Mesenchymal stem cell (in vitro differentiated cells and primary cell): ENCODE results near the gene SP2.

Experiments used
- DNase-seq: peaks from one replicate; pipeline ENCODE4 v3.0.0-alpha.2; 2013
- H2AFZ ChIP-seq: one replicate; pipeline ENCODE4 v1.6.1; 2013; ENCODE audit warnings: low read depth, mild to moderate bottlenecking, control low read depth, inconsistent platforms, low read length, moderate library complexity
- H2AK5ac ChIP-seq: 2 replicates; pipeline ENCODE4 v1.6.1; 2013; ENCODE audit warnings: low read length, moderate library complexity, mild to moderate bottlenecking, inconsistent platforms; ENCODE audit not compliant: severe bottlenecking
- H2BK120ac ChIP-seq: one replicate; pipeline ENCODE4 v1.6.1; 2013; ENCODE audit warnings: low read depth, mild to moderate bottlenecking, inconsistent platforms, low read length, moderate library complexity
- H2BK12ac ChIP-seq, 2 experiments: one replicate each; pipeline ENCODE4 v1.6.1; 2013; ENCODE audit warnings: inconsistent platforms in 2 of 2, low read length in 2 of 2, mild to moderate bottlenecking in 2 of 2, moderate library complexity in 2 of 2, control low read depth in 1 of 2
- H2BK15ac ChIP-seq: one replicate; pipeline ENCODE4 v1.6.1; 2013; ENCODE audit warnings: mild to moderate bottlenecking, low read depth, inconsistent platforms; ENCODE audit not compliant: poor library complexity, severe bottlenecking
- H2BK5ac ChIP-seq: 2 replicates; pipeline ENCODE4 v1.6.1; 2013; ENCODE audit warnings: low read depth, mild to moderate bottlenecking, low read length, control low read depth, inconsistent platforms; ENCODE audit not compliant: poor library complexity, severe bottlenecking
- H3K14ac ChIP-seq, 2 experiments: one replicate each; pipeline ENCODE4 v1.6.1; 2013; ENCODE audit warnings: inconsistent platforms in 2 of 2, low read length in 2 of 2, control low read depth in 1 of 2, mild to moderate bottlenecking in 1 of 2, moderate library complexity in 1 of 2
- H3K18ac ChIP-seq, 2 experiments: one replicate each; pipeline ENCODE4 v1.6.1; 2013; ENCODE audit warnings: inconsistent platforms in 2 of 2, low read length in 2 of 2, control low read depth in 1 of 2, low read depth in 1 of 2, mild to moderate bottlenecking in 1 of 2
- H3K23ac ChIP-seq, 2 experiments: one replicate each; pipeline ENCODE4 v1.6.1; 2013; ENCODE audit warnings: inconsistent platforms in 2 of 2, low read length in 2 of 2, mild to moderate bottlenecking in 2 of 2, moderate library complexity in 2 of 2, control low read depth in 1 of 2
- H3K27ac ChIP-seq: 2 replicates; pipeline ENCODE4 v1.5.1; 2013; ENCODE audit warnings: mild to moderate bottlenecking, moderate library complexity, low read length, control low read depth, inconsistent platforms; ENCODE audit not compliant: poor library complexity, severe bottlenecking
- H3K27me3 ChIP-seq, 2 experiments: 2 replicates each; pipeline versions ENCODE4 v1.6.1 to v1.7.0; 2013; ENCODE audit warnings: low read length in 2 of 2, mild to moderate bottlenecking in 2 of 2, moderate library complexity in 2 of 2, control low read depth in 1 of 2, inconsistent platforms in 1 of 2; ENCODE audit not compliant: control insufficient read depth in 1 of 2, insufficient read depth in 1 of 2
- H3K36me3 ChIP-seq, 2 experiments: 2 replicates each; pipeline versions ENCODE4 v1.6.1 to v1.7.0; 2013; ENCODE audit warnings: low read length in 2 of 2, control low read depth in 1 of 2, inconsistent platforms in 1 of 2, low read depth in 1 of 2, mild to moderate bottlenecking in 1 of 2; ENCODE audit not compliant: insufficient read depth in 2 of 2, control insufficient read depth in 1 of 2
- H3K4ac ChIP-seq, 2 experiments: one replicate each; pipeline ENCODE4 v1.6.1; 2013; ENCODE audit warnings: inconsistent platforms in 2 of 2, low read length in 2 of 2, mild to moderate bottlenecking in 2 of 2, moderate library complexity in 2 of 2, control low read depth in 1 of 2, low read depth in 1 of 2
- H3K4me1 ChIP-seq: 2 replicates; pipeline ENCODE4 v1.6.1; 2013; ENCODE audit warnings: low read depth, low read length, control low read depth; ENCODE audit not compliant: control insufficient read depth, insufficient read depth
- H3K4me2 ChIP-seq: 2 replicates; pipeline ENCODE4 v1.6.1; 2013; ENCODE audit warnings: low read length, mild to moderate bottlenecking, inconsistent platforms; ENCODE audit not compliant: poor library complexity, severe bottlenecking
- H3K4me3 ChIP-seq, 2 experiments: 2 replicates each; pipeline versions ENCODE4 v1.5.1 to v1.7.0; 2013; ENCODE audit warnings: low read length in 2 of 2, mild to moderate bottlenecking in 2 of 2, control low read depth in 1 of 2, low read depth in 1 of 2; ENCODE audit not compliant: insufficient read depth in 1 of 2
- H3K79me1 ChIP-seq: replicated peaks from 2 replicates; pipeline ENCODE4 v1.6.1; 2013; ENCODE audit warnings: mild to moderate bottlenecking, control low read depth, low read length, inconsistent platforms; ENCODE audit not compliant: poor library complexity, severe bottlenecking
- H3K9ac ChIP-seq: 2 replicates; pipeline ENCODE4 v1.7.0; 2013; ENCODE audit warnings: mild to moderate bottlenecking, low read length, moderate library complexity
- H3K9me3 ChIP-seq: 2 replicates; pipeline ENCODE4 v1.7.0; 2013; ENCODE audit warnings: mild to moderate bottlenecking, low read length; ENCODE audit not compliant: control insufficient read depth
- H4K8ac ChIP-seq: one replicate; pipeline ENCODE4 v1.6.1; 2013; ENCODE audit warnings: inconsistent platforms, mild to moderate bottlenecking, low read length, moderate library complexity
- H4K91ac ChIP-seq: one replicate; pipeline ENCODE4 v1.6.1; 2013; ENCODE audit warnings: mild to moderate bottlenecking, low read length, inconsistent platforms
- WGBS: methylation state at CpG from one replicate; pipeline ENCODE4 v1.1.7; 2013; ENCODE audit warnings: mixed read lengths; 5-methylcytosine and 5-hydroxymethylcytosine counted together

The SP2 gene

GRCh38 chr17:47927821-47928400 is 31.9 kb downstream of the SP2 start:
- WGBS = 98% methylated on average over 18 of the region's 20 CpGs
- Histone ChIP-seq H3K79me1 (no peaks in the 10 kb centered on the region), H4K8ac (no peak overlapping the region)

GRCh38 chr17:47928415-47928814 is 32.4 kb downstream of the SP2 start:
- Histone ChIP-seq H3K14ac (no peak overlapping the region), H3K9me3 (no peaks in the 10 kb centered on the region), H3K4me1 (no peaks in the 10 kb centered on the region), H2BK120ac (no peak overlapping the region), H2BK12ac (no peak overlapping the region), H3K23ac (no peak overlapping the region), H3K9ac (no peak overlapping the region), H3K18ac (no peak overlapping the region), H2BK5ac (no peak overlapping the region), H3K4me2 (no peak overlapping the region), H3K27ac (no peak overlapping the region), H3K36me3 (peaks cover 40 to 47% of the 10 kb centered on the region in 2 experiments), H3K4ac (no peak overlapping the region), H3K27me3 (no peaks in the 10 kb centered on the region), H4K8ac (no peak overlapping the region), H2BK15ac (no peak overlapping the region), H2AFZ (no peak overlapping the region), H4K91ac (no peak overlapping the region), H3K79me1 (no peaks in the 10 kb centered on the region), H3K4me3 (no peak overlapping the region), H2AK5ac (no peak overlapping the region)
- no CpG with 5 or more reads among the region's 2 CpGs for WGBS
- no peak for DNase-seq

More at GRCh38 chr17:47927821-47928400, 31.9 kb downstream of the SP2 start:
- Histone ChIP-seq H3K4me1 (no peaks in the 10 kb centered on the region), H2BK12ac (no peak overlapping the region), H3K4ac (no peak overlapping the region), H3K9ac (no peak overlapping the region), H3K4me3 (no peak overlapping the region), H3K14ac (no peak overlapping the region), H2AFZ (no peak overlapping the region), H2BK120ac (no peak overlapping the region), H3K23ac (no peak overlapping the region), H3K4me2 (no peak overlapping the region), H3K36me3 (peaks cover 45 to 52% of the 10 kb centered on the region in 2 experiments), H2AK5ac (no peak overlapping the region), H3K9me3 (no peaks in the 10 kb centered on the region), H2BK5ac (no peak overlapping the region), H2BK15ac (no peak overlapping the region), H3K18ac (no peak overlapping the region), H4K91ac (no peak overlapping the region), H3K27me3 (no peaks in the 10 kb centered on the region), H3K27ac (no peak overlapping the region)
- DNase-seq = no peak

GRCh38 chr17:47929218-47930000 is 33.4 kb downstream of the SP2 start:
- no peak overlapping the region for H2BK12ac ChIP-seq
- H3K27me3 ChIP-seq = no peaks in the 10 kb centered on the region
- H3K27ac ChIP-seq = no peak overlapping the region
- no peak overlapping the region for H2AFZ ChIP-seq
- no peak overlapping the region for H3K23ac ChIP-seq
- H3K4me3 ChIP-seq = no peak overlapping the region
- H3K4me2 ChIP-seq = no peak overlapping the region
- no peaks in the 10 kb centered on the region for H3K9me3 ChIP-seq
- H4K8ac ChIP-seq = no peak overlapping the region
- no peak overlapping the region for H3K4ac ChIP-seq
- no peaks in the 10 kb centered on the region for H3K4me1 ChIP-seq
- no peak overlapping the region for H3K18ac ChIP-seq
- 95% methylated on average over 10 of the region's 10 CpGs for WGBS
- H3K79me1 ChIP-seq = no peaks in the 10 kb centered on the region
- H2BK5ac ChIP-seq = no peak overlapping the region
- DNase-seq = no peak
- no peak overlapping the region for H4K91ac ChIP-seq
- H3K9ac ChIP-seq = no peak overlapping the region
- H2BK15ac ChIP-seq = no peak overlapping the region
- H3K14ac ChIP-seq = no peak overlapping the region
- H3K36me3 ChIP-seq = peaks cover 31 to 40% of the 10 kb centered on the region in 2 experiments
- H2BK120ac ChIP-seq = no peak overlapping the region
- H2AK5ac ChIP-seq = no peak overlapping the region

GRCh38 chr17:47931848-47932247 is 35.8 kb downstream of the SP2 start:
- WGBS = 84% methylated on average over 4 of the region's 4 CpGs
- Histone ChIP-seq H2AK5ac (no peak overlapping the region), H3K9me3 (no peaks in the 10 kb centered on the region), H4K91ac (no peak overlapping the region), H4K8ac (no peak overlapping the region), H3K18ac (no peak overlapping the region), H3K4me3 (no peak overlapping the region), H3K27me3 (no peaks in the 10 kb centered on the region), H2BK15ac (no peak overlapping the region), H2BK12ac (no peak overlapping the region), H2BK5ac (no peak overlapping the region), H3K36me3 (peaks cover 9 to 27% of the 10 kb centered on the region in 2 experiments), H3K4ac (no peak overlapping the region), H3K14ac (no peak overlapping the region), H3K4me1 (peaks cover 4% of the 10 kb centered on the region), H3K27ac (no peak overlapping the region), H3K23ac (no peak overlapping the region), H2BK120ac (no peak overlapping the region), H2AFZ (no peak overlapping the region), H3K79me1 (no peaks in the 10 kb centered on the region), H3K4me2 (no peak overlapping the region), H3K9ac (no peak overlapping the region)
- DNase-seq = no peak
